SK-N-SH treated with all-trans-retinoic acid at 6 μM for 48 hours (cell line): ENCODE data around the gene GGACT.

Source experiments
- ATAC-seq: fragments of 200-7000 bp; cut with Tn5 transposase; 3 replicates; pipeline ENCODE4 v1.9.1; 2020; ENCODE audit warnings: mild to moderate bottlenecking, moderate library complexity
- ARNTL ChIP-seq: fragments of 450-650 bp; formaldehyde crosslinking; IDR thresholded peaks from 2 replicates; pipeline ENCODE4 v1.5.0; 2020; ENCODE audit warnings: low read depth, mild to moderate bottlenecking, moderate library complexity, borderline replicate concordance
- BACH2 ChIP-seq: fragments of 250-450 bp; sonication (Bioruptor Pico); IDR thresholded peaks from 2 replicates; pipeline ENCODE4 v1.9.0; 2021; ENCODE audit warnings: mild to moderate bottlenecking, borderline replicate concordance
- CSDC2 ChIP-seq: fragments of 250-450 bp; sonication (Bioruptor Pico); IDR thresholded peaks from 2 replicates; pipeline ENCODE4 v1.5.0; 2020; ENCODE audit warnings: mild to moderate bottlenecking, moderate library complexity
- CSRNP3 ChIP-seq: fragments of 250-450 bp; sonication (Bioruptor Pico); IDR thresholded peaks from 2 replicates; pipeline ENCODE4 v1.5.1; 2021; ENCODE audit warnings: mild to moderate bottlenecking, moderate library complexity
- ESRRG ChIP-seq: fragments of 250-450 bp; sonication (Bioruptor Pico); IDR thresholded peaks from 2 replicates; pipeline ENCODE4 v1.6.1; 2021; ENCODE audit warnings: mild to moderate bottlenecking
- GLIS3 ChIP-seq: fragments of 250-450 bp; sonication (Bioruptor Pico); IDR thresholded peaks from 2 replicates; pipeline ENCODE4 v1.5.0; 2020; ENCODE audit warnings: mild to moderate bottlenecking, moderate library complexity
- ISL1 ChIP-seq: fragments of 250-450 bp; sonication (Bioruptor Pico); IDR thresholded peaks from 2 replicates; pipeline ENCODE4 v2.1.2; 2022; ENCODE audit warnings: mild to moderate bottlenecking, moderate library complexity
- OSR1 ChIP-seq: fragments of 250-450 bp; sonication (Bioruptor Pico); IDR thresholded peaks from 2 replicates; pipeline ENCODE4 v1.8.0; 2022; ENCODE audit warnings: moderate library complexity, mild to moderate bottlenecking, inconsistent platforms
- PATZ1 ChIP-seq: fragments of 250-450 bp; sonication (Bioruptor Pico); IDR thresholded peaks from 2 replicates; pipeline ENCODE4 v1.8.0; 2020; ENCODE audit warnings: mild to moderate bottlenecking, moderate library complexity, borderline replicate concordance
- POU6F1 ChIP-seq: fragments of 250-450 bp; sonication (Bioruptor Pico); IDR thresholded peaks from 2 replicates; pipeline ENCODE4 v1.8.0; 2021; ENCODE audit warnings: low read depth, mild to moderate bottlenecking, moderate library complexity, borderline replicate concordance
- PPARA ChIP-seq: fragments of 250-450 bp; sonication (Bioruptor Pico); IDR thresholded peaks from 2 replicates; pipeline ENCODE4 v1.5.0; 2020; ENCODE audit warnings: mild to moderate bottlenecking, borderline replicate concordance
- SNAI2 ChIP-seq: fragments of 250-450 bp; sonication (Bioruptor Pico); IDR thresholded peaks from 2 replicates; pipeline ENCODE4 v1.5.0; 2020; ENCODE audit warnings: mild to moderate bottlenecking, moderate library complexity
- TCF4 ChIP-seq: fragments of 250-450 bp; sonication (Bioruptor Pico); IDR thresholded peaks from 2 replicates; pipeline ENCODE4 v1.8.0; 2021; ENCODE audit warnings: mild to moderate bottlenecking, moderate library complexity, borderline replicate concordance
- TSHZ2 ChIP-seq: fragments of 250-450 bp; sonication (Bioruptor Pico); IDR thresholded peaks from 2 replicates; pipeline ENCODE4 v1.5.0; 2020; ENCODE audit warnings: mild to moderate bottlenecking, moderate library complexity
- ZFP3 ChIP-seq: fragments of 250-450 bp; sonication (Bioruptor Pico); IDR thresholded peaks from 2 replicates; pipeline ENCODE4 v1.5.0; 2020; ENCODE audit warnings: mild to moderate bottlenecking, moderate library complexity
- ZNF70 ChIP-seq: fragments of 450-650 bp; formaldehyde crosslinking; IDR thresholded peaks from 2 replicates; pipeline ENCODE4 v1.5.0; 2020; ENCODE audit warnings: mild to moderate bottlenecking, moderate library complexity
- ZNF8 ChIP-seq: fragments of 450-650 bp; formaldehyde crosslinking; IDR thresholded peaks from 2 replicates; pipeline ENCODE4 v1.5.0; 2020; ENCODE audit warnings: mild to moderate bottlenecking, moderate library complexity
- TF ChIP-seq, protein P1 (sequence below): fragments of 250-450 bp; sonication (Bioruptor Pico); IDR thresholded peaks from 2 replicates; pipeline ENCODE4 v1.5.1; 2020; ENCODE audit warnings: low read depth, mild to moderate bottlenecking, moderate library complexity

Gene GGACT

DNA sequence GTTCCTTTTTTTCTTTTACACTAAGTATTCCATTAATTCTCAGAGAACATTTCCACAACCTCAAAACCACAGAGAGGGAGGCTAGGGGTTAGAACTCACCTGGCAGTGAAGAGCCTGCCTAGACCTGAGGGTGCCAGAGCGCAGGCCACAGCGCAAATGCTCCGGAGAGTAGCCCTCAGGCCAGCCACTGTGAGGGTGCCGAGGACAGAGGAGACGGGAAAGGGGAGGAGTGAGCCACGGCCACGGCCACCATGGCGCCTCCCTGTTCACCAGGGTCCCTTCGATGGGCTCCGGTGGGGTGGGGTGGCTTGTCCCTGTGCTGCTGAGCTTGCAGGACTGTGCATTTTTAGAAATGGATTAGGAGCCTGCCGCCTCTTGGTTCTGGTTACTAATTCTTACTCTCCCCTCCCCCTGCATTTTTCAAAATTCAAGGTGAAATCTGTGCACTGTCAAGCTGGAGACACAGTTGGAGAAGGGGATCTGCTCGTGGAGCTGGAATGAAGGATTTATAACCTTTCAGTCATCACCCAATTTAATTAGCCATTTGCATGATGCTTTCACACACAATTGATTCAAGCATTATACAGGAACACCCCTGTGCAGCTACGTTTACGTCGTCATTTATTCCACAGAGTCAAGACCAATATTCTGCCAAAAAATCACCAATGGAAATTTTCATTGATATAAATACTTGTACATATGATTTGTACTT, 58.8 kb downstream of the GGACT start:
- TF ChIP-seq ZNF70 = no peak
- ATAC-seq = no peak

GRCh38 chr13:100528820-100529219, 59.8 kb downstream of the GGACT start:
- ATAC-seq = no peak
- no peak for TF ChIP-seq PPARA (CRISPR knock-in tag)
- no peak for TF ChIP-seq ZNF8 (CRISPR knock-in tag)
- no peak for TF ChIP-seq GLIS3 (CRISPR knock-in tag)
- no peak for TF ChIP-seq SNAI2 (CRISPR knock-in tag)
- TF ChIP-seq PATZ1 = no peak
- no peak for TF ChIP-seq ZFP3 (CRISPR knock-in tag)
- TF ChIP-seq, protein P1, sequence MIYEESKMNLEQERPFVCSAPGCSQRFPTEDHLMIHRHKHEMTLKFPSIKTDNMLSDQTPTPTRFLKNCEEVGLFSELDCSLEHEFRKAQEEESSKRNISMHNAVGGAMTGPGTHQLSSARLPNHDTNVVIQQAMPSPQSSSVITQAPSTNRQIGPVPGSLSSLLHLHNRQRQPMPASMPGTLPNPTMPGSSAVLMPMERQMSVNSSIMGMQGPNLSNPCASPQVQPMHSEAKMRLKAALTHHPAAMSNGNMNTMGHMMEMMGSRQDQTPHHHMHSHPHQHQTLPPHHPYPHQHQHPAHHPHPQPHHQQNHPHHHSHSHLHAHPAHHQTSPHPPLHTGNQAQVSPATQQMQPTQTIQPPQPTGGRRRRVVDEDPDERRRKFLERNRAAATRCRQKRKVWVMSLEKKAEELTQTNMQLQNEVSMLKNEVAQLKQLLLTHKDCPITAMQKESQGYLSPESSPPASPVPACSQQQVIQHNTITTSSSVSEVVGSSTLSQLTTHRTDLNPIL (CRISPR knock-in tag) = no peak
- TF ChIP-seq BACH2 = no peak
- no peak for TF ChIP-seq CSDC2 (CRISPR knock-in tag)
- TF ChIP-seq ISL1 (CRISPR knock-in tag) = no peak
- TF ChIP-seq POU6F1 (CRISPR knock-in tag) = no peak
- no peak for TF ChIP-seq ESRRG (CRISPR knock-in tag)
- TF ChIP-seq OSR1 = no peak
- TF ChIP-seq CSRNP3 = no peak
- no peak for TF ChIP-seq ZNF70
- no peak for TF ChIP-seq TCF4 (CRISPR knock-in tag)

GRCh38 chr13:100528353-100528752, 60.2 kb downstream of the GGACT start:
- no peak for TF ChIP-seq ESRRG (CRISPR knock-in tag)
- no peak for TF ChIP-seq OSR1

DNA sequence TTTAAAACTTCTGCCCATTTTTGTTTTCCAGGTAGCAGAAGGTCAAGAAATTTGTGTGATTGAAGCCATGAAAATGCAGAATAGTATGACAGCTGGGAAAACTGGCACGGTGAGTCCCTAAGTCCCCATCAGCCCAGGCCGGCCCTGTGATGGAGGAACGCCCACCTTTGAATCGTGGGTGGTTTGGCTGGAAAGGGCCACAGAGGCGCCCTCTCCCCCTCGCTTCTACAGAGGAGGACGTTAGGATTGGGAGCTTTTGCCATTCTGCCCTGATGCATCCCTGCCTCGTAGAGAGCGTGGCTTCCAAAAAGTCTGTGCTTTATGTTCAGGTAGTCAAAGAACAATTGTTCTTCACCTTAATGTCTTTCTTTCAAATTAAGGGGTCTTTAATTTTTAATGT, 60.9 kb downstream of the GGACT start:
- ATAC-seq = no peak
- TF ChIP-seq TSHZ2 (CRISPR knock-in tag) (no peak), TCF4 (CRISPR knock-in tag) (no peak), ARNTL (CRISPR knock-in tag) (no peak)

More at GRCh38 chr13:100528353-100528752, 60.2 kb downstream of the GGACT start:
- ATAC-seq = no peak
